Measurements from ENCODE around the gene FGF11.

GRCh38 chr17:7431231-7431630, 8.1 kb upstream of the FGF11 start:
- TF ChIP-seq CTCF (IDR thresholded peaks at IDR 0.05) (no peak), POLR2A (IDR thresholded peaks at IDR 0.05) (no peak)
